Muscle of leg (tissue), 11 donors: ENCODE measurements around the gene KDF1. TPM values are rescaled to one million over a fixed set of nuclear protein-coding genes. Genes with fewer than 3 reads are reported as not detected.
"Not testable (repeated sequence)": the region's sequence is repeated elsewhere in the genome, so short reads cannot be mapped to it uniquely, and the experiment has no call there.

Experiments
- DNase-seq: peaks from one replicate; pipeline ENCODE4 v3.0.0; 2013
- H3K27ac ChIP-seq: one replicate; pipeline ENCODE4 v1.5.1; 2013; ENCODE audit warnings: mild to moderate bottlenecking, low read length, control low read depth
- H3K27me3 ChIP-seq: one replicate; pipeline ENCODE4 v1.6.1; 2013; ENCODE audit warnings: low read length; ENCODE audit not compliant: control insufficient read depth, insufficient read depth
- H3K36me3 ChIP-seq: one replicate; pipeline ENCODE4 v1.6.1; 2013; ENCODE audit warnings: low read length; ENCODE audit not compliant: control insufficient read depth, insufficient read depth
- H3K4me1 ChIP-seq: one replicate; pipeline ENCODE4 v1.6.1; 2013; ENCODE audit warnings: low read length; ENCODE audit not compliant: control insufficient read depth, insufficient read depth
- H3K4me3 ChIP-seq: one replicate; pipeline ENCODE4 v1.5.1; 2013; ENCODE audit warnings: low read length, control low read depth
- H3K9me3 ChIP-seq: replicated peaks from 2 replicates; pipeline ENCODE4 v1.6.1; 2013; ENCODE audit warnings: low read depth, low read length; ENCODE audit not compliant: control insufficient read depth
- WGBS: methylation state at CpG from one replicate; pipeline ENCODE4 v1.1.5; 2013; ENCODE audit warnings: missing lambda C conversion rate; ENCODE audit not compliant: insufficient coverage; 5-methylcytosine and 5-hydroxymethylcytosine counted together
- polyA plus RNA-seq, 8 donors: library from polyadenylated mRNA; unstranded; fragments of 120-200 nt; gene quantifications; one replicate each; pipeline versions ENCODE4 v1.2.1 to v1.2.3, GENCODE V29; 2013; ENCODE audit warnings: inconsistent platforms in 1 of 8, low replicate concordance in 1 of 8; ENCODE audit not compliant: insufficient read length in 8 of 8, insufficient read depth in 1 of 8
- total RNA-seq: library from RNA; stranded (reverse); fragments of 120-200 nt; gene quantifications from one replicate; pipeline ENCODE4 v1.2.4, GENCODE V29; 2013

KDF1 gene
- total and polyA plus RNA-seq, 9 donors, result 0.23 to 1.2 (median 0.87) TPM; not detected in 6

GRCh38 chr1:26956321-26956720, 3.9 kb downstream of the KDF1 start:
- no CpG with 5 or more reads among the region's 3 CpGs for WGBS
- H3K27me3 ChIP-seq, result peaks cover 43% of the 10 kb centered on the region
- no peaks in the 10 kb centered on the region for H3K36me3 ChIP-seq
- H3K9me3 ChIP-seq, result peaks cover 3% of the 10 kb centered on the region
- H3K4me1 ChIP-seq, result peaks cover 4% of the 10 kb centered on the region
- H3K27ac ChIP-seq, result no peak overlapping the region
- no peak for DNase-seq
- H3K4me3 ChIP-seq, result no peak overlapping the region

- Histone ChIP-seq H3K36me3 (no peaks in the 10 kb centered on the region), H3K9me3 (peaks cover 3% of the 10 kb centered on the region), H3K27ac (no peak overlapping the region), H3K4me1 (no peaks in the 10 kb centered on the region), H3K4me3 (no peak overlapping the region), H3K27me3 (peaks cover 13% of the 10 kb centered on the region)
- no peak for DNase-seq
- WGBS, result 100% methylated on average over 3 of the region's 5 CpGs
Observed at GRCh38 chr1:26953374-26953773, 6.9 kb downstream of the KDF1 start.

DNA sequence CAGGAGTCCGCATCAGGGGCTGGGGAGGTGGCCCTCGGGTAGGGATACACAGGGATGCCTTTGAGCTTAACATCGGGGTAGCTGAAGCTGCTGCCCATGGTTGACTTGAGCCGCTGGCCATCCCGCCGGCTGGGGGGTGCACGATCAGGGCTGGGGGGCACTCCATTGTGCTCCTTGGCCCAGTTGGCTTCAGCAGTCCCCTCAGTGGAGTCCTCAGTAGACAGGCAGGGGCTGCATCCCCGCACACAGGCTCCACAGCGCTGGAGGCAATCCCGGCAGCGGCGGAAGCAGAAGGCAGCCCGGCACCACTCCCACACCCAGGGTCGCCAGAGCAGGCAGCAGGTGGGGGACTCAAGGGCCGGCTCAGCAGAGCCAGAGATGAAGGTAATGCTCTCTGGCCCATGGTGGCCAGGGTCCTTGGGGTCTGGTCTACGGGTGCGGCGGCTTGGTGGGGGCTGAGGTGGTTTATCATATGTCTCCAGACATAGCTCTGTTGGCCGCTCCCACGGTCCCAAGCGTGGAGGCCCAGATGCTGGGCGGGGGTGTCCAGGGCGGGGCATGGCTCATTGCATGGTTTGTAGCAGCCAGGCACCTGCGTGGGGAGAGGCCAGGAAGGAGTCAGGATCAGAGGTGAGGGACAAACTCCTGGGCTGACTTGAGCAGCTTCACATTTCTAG, 8.3 kb downstream of the KDF1 start:
- DNase-seq, result no peak
- H3K36me3 ChIP-seq, result peaks cover 3% of the 10 kb centered on the region
- H3K9me3 ChIP-seq, result peaks cover 3% of the 10 kb centered on the region
- WGBS, result 83% methylated on average over 21 of the region's 24 CpGs
- H3K4me1 ChIP-seq, result no peaks in the 10 kb centered on the region
- peaks cover 2% of the 10 kb centered on the region for H3K27me3 ChIP-seq
- H3K27ac ChIP-seq, result no peak overlapping the region
- H3K4me3 ChIP-seq, result no peak overlapping the region

- no peaks in the 10 kb centered on the region for H3K27me3 ChIP-seq
- no peak overlapping the region for H3K4me3 ChIP-seq
- no peak overlapping the region for H3K27ac ChIP-seq
- H3K4me1 ChIP-seq, result no peaks in the 10 kb centered on the region
- peaks cover 11% of the 10 kb centered on the region for H3K36me3 ChIP-seq
- WGBS, result 96% methylated on average over 14 of the region's 14 CpGs
- no peak for DNase-seq
- H3K9me3 ChIP-seq, result peaks cover 3% of the 10 kb centered on the region
Observed at GRCh38 chr1:26951216-26951615, 9.1 kb downstream of the KDF1 start.

DNA sequence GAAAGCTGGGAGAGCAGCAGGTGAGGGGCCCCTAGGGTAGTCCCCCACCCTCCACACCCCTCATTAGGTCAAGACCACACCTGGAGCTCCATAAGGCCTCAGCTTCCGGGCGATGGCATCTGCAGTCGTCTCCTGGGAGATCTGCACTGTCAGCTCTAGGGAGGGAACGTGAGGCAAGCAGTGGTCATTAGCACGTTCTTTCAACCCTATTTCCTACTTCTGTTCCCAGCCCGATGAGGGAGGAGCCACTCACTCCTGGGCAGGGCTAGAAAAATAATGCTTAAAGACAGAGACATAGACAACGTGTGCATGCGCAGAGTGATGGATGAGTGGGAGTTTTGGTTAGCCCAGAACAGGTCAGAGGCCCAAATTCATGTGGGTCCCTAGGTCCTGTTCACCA, 9.7 kb downstream of the KDF1 start:
- WGBS, result 65% methylated on average over 6 of the region's 8 CpGs
- no peak for DNase-seq
- Histone ChIP-seq H3K27me3 (no peaks in the 10 kb centered on the region), H3K4me1 (no peaks in the 10 kb centered on the region), H3K27ac (no peak overlapping the region), H3K36me3 (peaks cover 17% of the 10 kb centered on the region), H3K9me3 (no peaks in the 10 kb centered on the region), H3K4me3 (no peak overlapping the region)

- Histone ChIP-seq H3K4me1 (no peaks in the 10 kb centered on the region), H3K4me3 (no peak overlapping the region), H3K36me3 (peaks cover 24% of the 10 kb centered on the region), H3K27me3 (no peaks in the 10 kb centered on the region), H3K9me3 (no peaks in the 10 kb centered on the region), H3K27ac (no peak overlapping the region)
- 94% methylated on average over 3 of the region's 3 CpGs for WGBS
- no peak for DNase-seq
Observed at GRCh38 chr1:26949926-26950319, 10.3 kb downstream of the KDF1 start.

DNA sequence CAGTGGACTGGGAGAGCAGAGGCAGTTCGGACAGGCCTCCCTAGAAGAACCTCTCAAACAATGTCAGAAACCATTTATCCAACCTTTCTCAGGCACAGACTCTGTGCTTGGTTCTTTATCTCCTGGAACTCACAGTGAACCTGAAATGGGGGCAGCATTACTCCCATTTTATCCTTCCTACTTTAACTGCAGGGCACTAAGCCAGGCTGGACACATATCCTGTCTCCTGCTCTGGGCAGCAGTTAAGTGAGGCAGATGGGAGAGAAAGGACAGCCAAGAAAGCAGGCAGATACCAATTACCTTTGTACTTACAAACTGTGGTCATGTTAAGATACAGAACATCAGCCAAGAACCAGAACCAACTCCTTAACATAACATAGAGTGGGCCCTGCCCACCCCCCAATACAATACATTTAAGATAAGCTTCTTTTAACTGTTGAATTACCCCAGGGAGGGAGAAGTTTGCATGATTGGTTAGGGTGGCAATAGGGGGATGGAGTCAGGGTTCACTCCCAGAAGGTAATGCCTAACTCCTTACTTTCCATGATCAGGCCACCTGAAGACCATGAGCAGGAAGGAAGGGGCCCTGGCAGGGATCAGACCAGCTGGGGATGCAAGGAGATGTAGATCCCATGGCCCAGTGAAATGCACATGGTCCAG, 10.9 kb downstream of the KDF1 start:
- no CpG with 5 or more reads among the region's 1 CpG for WGBS
- H3K9me3 ChIP-seq, result no peaks in the 10 kb centered on the region
- no peak overlapping the region for H3K4me3 ChIP-seq
- H3K27me3 ChIP-seq, result no peaks in the 10 kb centered on the region
- H3K4me1 ChIP-seq, result no peaks in the 10 kb centered on the region
- H3K27ac ChIP-seq, result no peak overlapping the region
- DNase-seq, result no peak
- peaks cover 27% of the 10 kb centered on the region for H3K36me3 ChIP-seq

DNA sequence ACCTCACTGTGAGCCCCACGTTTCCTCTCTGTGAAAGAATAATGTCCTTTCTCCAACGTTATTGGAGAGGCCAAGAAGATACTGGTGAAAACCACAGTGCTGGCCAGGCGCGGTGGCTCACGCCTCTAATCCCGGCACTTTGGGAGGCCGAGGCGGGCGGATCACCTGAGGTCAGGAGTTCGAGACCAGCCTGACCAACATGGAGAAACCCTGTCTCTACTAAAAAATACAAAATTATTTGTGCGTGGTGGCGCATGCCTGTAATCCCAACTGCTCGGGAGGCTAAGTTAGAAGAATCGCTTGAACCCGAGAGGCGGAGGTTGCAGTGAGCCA, 11.6 kb downstream of the KDF1 start:
- not testable (repeated sequence) for H3K27ac ChIP-seq, H3K4me3 ChIP-seq, H3K9me3 ChIP-seq, H3K4me1 ChIP-seq, DNase-seq, H3K27me3 ChIP-seq
- WGBS, result 88% methylated on average over 7 of the region's 16 CpGs
- H3K36me3 ChIP-seq, result peaks cover 34% of the 10 kb centered on the region

DNA sequence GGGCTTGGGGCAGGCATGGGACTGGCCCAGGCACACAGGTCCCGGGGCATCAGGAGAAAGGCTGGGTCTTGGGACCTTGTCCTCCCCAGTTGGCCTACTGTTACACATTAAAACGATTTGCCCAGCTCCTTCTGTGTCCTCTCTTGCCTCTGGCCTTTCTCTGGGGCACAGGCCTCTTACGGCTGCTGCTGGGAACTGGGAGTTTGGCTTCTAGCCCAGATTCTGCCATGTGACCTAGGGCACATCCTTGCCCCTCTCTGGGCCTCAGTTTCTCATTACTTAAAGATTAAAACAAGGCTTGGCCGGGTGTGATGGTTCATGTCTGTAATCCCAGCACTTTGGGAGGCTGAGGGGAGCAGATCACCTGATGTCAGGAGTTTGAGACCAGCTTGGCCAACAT, 14.0 kb downstream of the KDF1 start:
- H3K4me3 ChIP-seq, result no peak overlapping the region
- H3K36me3 ChIP-seq, result peaks cover 56% of the 10 kb centered on the region
- 75% methylated on average over 3 of the region's 4 CpGs for WGBS
- no peaks in the 10 kb centered on the region for H3K4me1 ChIP-seq
- no peaks in the 10 kb centered on the region for H3K9me3 ChIP-seq
- no peak overlapping the region for H3K27ac ChIP-seq
- DNase-seq, result no peak
- no peaks in the 10 kb centered on the region for H3K27me3 ChIP-seq

- DNase-seq, result no peak
- 50% methylated on average over 8 of the region's 8 CpGs for WGBS
- Histone ChIP-seq H3K4me3 (no peak overlapping the region), H3K9me3 (no peaks in the 10 kb centered on the region), H3K36me3 (peaks cover 59% of the 10 kb centered on the region), H3K27me3 (no peaks in the 10 kb centered on the region), H3K27ac (no peak overlapping the region), H3K4me1 (no peaks in the 10 kb centered on the region)
Observed at GRCh38 chr1:26945728-26946127, 14.5 kb downstream of the KDF1 start.
